Measurements from ENCODE around the gene ANTXR1.
"Not testable (repeated sequence)": the region's sequence is repeated elsewhere in the genome, so short reads cannot be mapped to it uniquely, and the experiment has no call there.

Gene ANTXR1

GRCh38 chr2:69165091-69165880 is 152.3 kb downstream of the ANTXR1 start:
- DNase-seq (ENCODE audit: low read depth in 2 of 2), result no peak

- no peak for DNase-seq (ENCODE audit: low read depth in 2 of 2)
These were observed 153.5 kb downstream of the ANTXR1 start for GRCh38 chr2:69166465-69166811.

GRCh38 chr2:69166812-69167468 is 154.0 kb downstream of the ANTXR1 start:
- DNase-seq (ENCODE audit: low read depth in 2 of 2), result no peak

GRCh38 chr2:69167469-69167822 is 154.5 kb downstream of the ANTXR1 start:
- no peak for DNase-seq (ENCODE audit: low read depth in 2 of 2)

GRCh38 chr2:69168144-69168813 is 155.3 kb downstream of the ANTXR1 start:
- no peak for DNase-seq (ENCODE audit: low read depth in 2 of 2)

- no peak for DNase-seq (ENCODE audit: low read depth in 2 of 2)
These were observed 156.1 kb downstream of the ANTXR1 start for GRCh38 chr2:69168950-69169654.

GRCh38 chr2:69169655-69170389 is 156.8 kb downstream of the ANTXR1 start:
- DNase-seq (ENCODE audit: low read depth in 2 of 2), result no peak

GRCh38 chr2:69170661-69171060 is 157.7 kb downstream of the ANTXR1 start:
- no peak for DNase-seq (ENCODE audit: low read depth in 2 of 2)

- no peak for DNase-seq (ENCODE audit: low read depth in 2 of 2)
These were observed 158.3 kb downstream of the ANTXR1 start for GRCh38 chr2:69171116-69171896.

GRCh38 chr2:69171897-69172525 is 159.0 kb downstream of the ANTXR1 start:
- DNase-seq (ENCODE audit: low read depth in 2 of 2), result no peak

GRCh38 chr2:69173706-69174105 is 160.7 kb downstream of the ANTXR1 start:
- DNase-seq (ENCODE audit: low read depth in 2 of 2), result no peak

GRCh38 chr2:69174211-69174610 is 161.2 kb downstream of the ANTXR1 start:
- not testable (repeated sequence) for DNase-seq (ENCODE audit: low read depth in 2 of 2)

- no peak for DNase-seq (ENCODE audit: low read depth in 2 of 2)
These were observed 163.1 kb downstream of the ANTXR1 start for GRCh38 chr2:69175790-69176715.

- DNase-seq (ENCODE audit: low read depth in 2 of 2), result no peak
These were observed 164.2 kb downstream of the ANTXR1 start for GRCh38 chr2:69177063-69177771.

GRCh38 chr2:69177785-69178636 is 165.0 kb downstream of the ANTXR1 start:
- no peak for DNase-seq (ENCODE audit: low read depth in 2 of 2)

GRCh38 chr2:69178756-69179155 is 165.8 kb downstream of the ANTXR1 start:
- no peak for DNase-seq (ENCODE audit: low read depth in 2 of 2)

- DNase-seq (ENCODE audit: low read depth in 2 of 2), result no peak
These were observed 167.2 kb downstream of the ANTXR1 start for GRCh38 chr2:69180227-69180626.

- no peak for DNase-seq (ENCODE audit: low read depth in 2 of 2)
These were observed 168.0 kb downstream of the ANTXR1 start for GRCh38 chr2:69180974-69181373.
